ENCODE results near the gene PTX4. TPM values are rescaled to one million over a fixed set of nuclear protein-coding genes. Genes with fewer than 3 reads are reported as not detected.

Gene PTX4
- total and polyA plus RNA-seq, 9 of the 15 experiments (the other 6 are each of a cell fraction or from before 2014, with no cell fraction given): 0.11 TPM; not detected in 8

DNA sequence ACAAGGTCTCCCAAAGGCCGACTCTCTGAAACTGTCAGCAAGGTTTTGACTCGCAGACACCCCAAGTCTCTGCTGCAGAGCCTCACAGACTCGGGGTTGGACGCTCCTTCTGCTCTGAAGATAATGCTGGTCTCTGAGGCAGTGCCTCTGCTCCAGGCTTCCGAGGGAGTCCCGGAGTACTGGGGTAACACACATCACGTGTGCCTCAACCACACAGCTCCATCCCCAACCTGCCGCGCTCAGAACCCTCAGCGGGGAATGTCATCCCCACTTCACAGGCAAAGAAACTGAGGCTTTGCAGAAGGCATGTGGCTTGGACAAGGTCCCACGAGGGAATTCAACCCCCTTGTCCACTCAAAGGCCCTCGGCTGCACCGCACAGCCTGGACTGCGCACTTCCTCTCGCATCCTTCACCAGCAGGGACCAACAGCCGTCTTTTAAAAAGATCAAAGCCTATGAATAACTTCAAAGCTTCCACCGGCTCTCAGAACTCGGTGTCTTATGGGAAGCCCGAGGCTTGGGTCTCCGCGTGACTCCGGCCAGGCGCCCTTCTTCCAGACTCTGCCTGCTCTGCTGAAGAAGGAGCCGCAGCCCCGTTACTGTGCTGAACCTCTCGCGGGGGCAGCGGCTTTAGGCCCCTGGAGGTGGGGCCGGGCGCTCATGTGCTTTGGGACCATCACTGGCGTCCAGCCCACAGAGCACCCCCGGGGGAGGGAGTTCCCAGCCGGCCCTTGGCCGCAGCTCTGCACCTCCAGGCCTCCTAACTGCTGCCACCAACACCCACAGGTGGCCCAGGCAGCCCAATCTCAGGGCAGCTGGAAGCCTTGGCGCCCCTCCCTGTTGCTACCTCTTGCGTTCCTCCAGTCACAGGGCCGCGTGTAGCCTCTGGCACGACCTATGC, 46.9 kb upstream of the PTX4 start (continued):
- TF ChIP-seq, protein P1, sequence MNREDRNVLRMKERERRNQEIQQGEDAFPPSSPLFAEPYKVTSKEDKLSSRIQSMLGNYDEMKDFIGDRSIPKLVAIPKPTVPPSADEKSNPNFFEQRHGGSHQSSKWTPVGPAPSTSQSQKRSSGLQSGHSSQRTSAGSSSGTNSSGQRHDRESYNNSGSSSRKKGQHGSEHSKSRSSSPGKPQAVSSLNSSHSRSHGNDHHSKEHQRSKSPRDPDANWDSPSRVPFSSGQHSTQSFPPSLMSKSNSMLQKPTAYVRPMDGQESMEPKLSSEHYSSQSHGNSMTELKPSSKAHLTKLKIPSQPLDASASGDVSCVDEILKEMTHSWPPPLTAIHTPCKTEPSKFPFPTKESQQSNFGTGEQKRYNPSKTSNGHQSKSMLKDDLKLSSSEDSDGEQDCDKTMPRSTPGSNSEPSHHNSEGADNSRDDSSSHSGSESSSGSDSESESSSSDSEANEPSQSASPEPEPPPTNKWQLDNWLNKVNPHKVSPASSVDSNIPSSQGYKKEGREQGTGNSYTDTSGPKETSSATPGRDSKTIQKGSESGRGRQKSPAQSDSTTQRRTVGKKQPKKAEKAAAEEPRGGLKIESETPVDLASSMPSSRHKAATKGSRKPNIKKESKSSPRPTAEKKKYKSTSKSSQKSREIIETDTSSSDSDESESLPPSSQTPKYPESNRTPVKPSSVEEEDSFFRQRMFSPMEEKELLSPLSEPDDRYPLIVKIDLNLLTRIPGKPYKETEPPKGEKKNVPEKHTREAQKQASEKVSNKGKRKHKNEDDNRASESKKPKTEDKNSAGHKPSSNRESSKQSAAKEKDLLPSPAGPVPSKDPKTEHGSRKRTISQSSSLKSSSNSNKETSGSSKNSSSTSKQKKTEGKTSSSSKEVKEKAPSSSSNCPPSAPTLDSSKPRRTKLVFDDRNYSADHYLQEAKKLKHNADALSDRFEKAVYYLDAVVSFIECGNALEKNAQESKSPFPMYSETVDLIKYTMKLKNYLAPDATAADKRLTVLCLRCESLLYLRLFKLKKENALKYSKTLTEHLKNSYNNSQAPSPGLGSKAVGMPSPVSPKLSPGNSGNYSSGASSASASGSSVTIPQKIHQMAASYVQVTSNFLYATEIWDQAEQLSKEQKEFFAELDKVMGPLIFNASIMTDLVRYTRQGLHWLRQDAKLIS (CRISPR knock-in tag; IDR thresholded peaks at IDR 0.05): no peak

DNA sequence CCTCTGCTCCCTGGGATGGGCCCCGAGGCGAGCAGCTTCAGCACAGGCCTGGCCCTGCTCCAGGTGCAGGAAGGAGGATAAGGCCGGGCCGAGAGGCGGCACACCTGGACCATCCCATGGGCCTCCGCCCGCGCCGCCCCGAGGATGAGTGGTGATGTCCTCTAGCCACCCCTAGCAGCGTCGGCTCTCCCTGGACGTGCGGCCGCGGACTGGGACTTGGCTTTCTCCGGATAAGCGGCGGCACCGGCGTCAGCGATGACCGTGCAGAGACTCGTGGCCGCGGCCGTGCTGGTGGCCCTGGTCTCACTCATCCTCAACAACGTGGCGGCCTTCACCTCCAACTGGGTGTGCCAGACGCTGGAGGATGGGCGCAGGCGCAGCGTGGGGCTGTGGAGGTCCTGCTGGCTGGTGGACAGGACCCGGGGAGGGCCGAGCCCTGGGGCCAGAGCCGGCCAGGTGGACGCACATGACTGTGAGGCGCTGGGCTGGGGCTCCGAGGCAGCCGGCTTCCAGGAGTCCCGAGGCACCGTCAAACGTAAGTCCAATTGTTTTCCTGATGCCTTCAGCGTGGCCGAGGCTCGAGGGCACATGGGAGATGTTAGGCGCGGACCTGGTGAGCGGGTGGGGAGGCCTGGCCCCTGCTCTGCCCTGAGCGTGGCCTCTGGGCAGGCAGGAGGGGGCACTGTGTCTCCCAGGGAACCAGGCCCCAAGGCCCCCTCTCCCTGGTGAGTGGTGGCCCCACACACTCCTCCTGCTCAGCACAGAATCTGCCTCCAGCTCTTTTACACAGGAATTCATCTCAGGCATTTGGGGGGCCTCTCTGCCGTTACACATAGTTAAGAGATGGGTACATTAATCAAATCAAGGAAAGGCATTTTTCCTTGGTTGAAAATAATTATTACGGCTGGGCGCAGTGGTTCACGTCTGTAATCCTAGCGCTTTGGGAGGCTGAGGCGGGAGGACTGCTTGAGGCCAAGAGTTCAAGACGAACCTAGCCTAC, 45.6 kb upstream of the PTX4 start:
- peaks cover 0 to 71% of the 10 kb centered on the region in 2 experiments; a peak in 2 of 5 replicates for H3K4me1 ChIP-seq (replicated peaks in 1 of 2; ENCODE audit: control insufficient read depth in 2 of 2, insufficient read depth in 2 of 2, low read length in 2 of 2)
- no peaks in the 10 kb centered on the region for H3K79me2 ChIP-seq (ENCODE audit: control insufficient read depth, insufficient read depth, low read length)
- in situ Hi-C loops (cut with MboI): no loop called here
- no peaks in the 10 kb centered on the region for H3K36me3 ChIP-seq (ENCODE audit: control insufficient read depth, insufficient read depth, low read length)
- peaks cover 21 to 72% of the 10 kb centered on the region in 2 experiments; a peak in 4 of 5 replicates for H3K27me3 ChIP-seq (ENCODE audit: control insufficient read depth in 2 of 2, insufficient read depth in 2 of 2, low read length in 2 of 2)
- no peak overlapping the region for H3K4me2 ChIP-seq (ENCODE audit: insufficient read depth, low read length)
- DNase-seq (ENCODE audit: extremely low read depth in 1 of 4, low spot score in 3 of 4): no peak
- POLR2A ChIA-PET: interaction anchor here (0.7 kb wide), 1 partner anchor 139 kb away, joined by 3 read pairs; no protein-coding TSS in a partner anchor
- CTCF ChIA-PET (ENCODE audit: low intra/inter-chr PET ratio): no interaction called here
- H3K9me1 ChIP-seq (ENCODE audit: control insufficient read depth, insufficient read depth, low read length): no peaks in the 10 kb centered on the region
- no peaks in the 10 kb centered on the region for H3K9me3 ChIP-seq (replicated peaks; ENCODE audit: control insufficient read depth, insufficient read depth, low read depth, low read length)
- TF ChIP-seq FUS (optimal IDR thresholded peaks at IDR 0.05; ENCODE audit: low read depth, low read length): no peak
- TF ChIP-seq KAT8 (IDR thresholded peaks at IDR 0.05; ENCODE audit: low read depth): no peak
- no peak for TF ChIP-seq ZNF354B (CRISPR knock-in tag; IDR thresholded peaks at IDR 0.05)
- no peak for TF ChIP-seq NFE2L1 (tag; IDR thresholded peaks at IDR 0.05; ENCODE audit: borderline replicate concordance, low read depth)
- TF ChIP-seq NFATC3 (IDR thresholded peaks at IDR 0.05): no peak
- TF ChIP-seq ESRRB (CRISPR knock-in tag; IDR thresholded peaks at IDR 0.05; ENCODE audit: borderline replicate concordance): no peak
- whole genome bisulfite sequencing (ENCODE audit: insufficient coverage, low coverage, missing lambda C conversion rate): 45% methylated on average over 41 of the region's 57 CpGs
- H3K27ac ChIP-seq (ENCODE audit: extremely low read depth, low read depth, low read length): no peak overlapping the region
- H3K9ac ChIP-seq (ENCODE audit: insufficient read depth in 1 of 2, low read depth in 2 of 2, low read length in 2 of 2): 0 out of 4 replicates have a peak overlapping the region, but pooled peaks of 1 of the 2 experiments have one; percentile 35
- intact Hi-C loops (cut with micrococcal nuclease): no loop called here
- FAIRE-seq: no peak
- H3K4me3 ChIP-seq: no peak overlapping the region
- no peak overlapping the region for H2AFZ ChIP-seq (ENCODE audit: low read depth, low read length)
- no TSS peak for BruUV-seq (replicated peaks)
- H4K20me1 ChIP-seq (replicated peaks; ENCODE audit: control insufficient read depth, insufficient read depth, low read length): peaks cover 7% of the 10 kb centered on the region; the same call in 1 of the 2 replicates
- ATAC-seq: no peak
